ENCODE results near the gene AP5Z1. TPM values are rescaled to one million over a fixed set of nuclear protein-coding genes. Genes with fewer than 3 reads are reported as not detected.

Gene AP5Z1, protein sequence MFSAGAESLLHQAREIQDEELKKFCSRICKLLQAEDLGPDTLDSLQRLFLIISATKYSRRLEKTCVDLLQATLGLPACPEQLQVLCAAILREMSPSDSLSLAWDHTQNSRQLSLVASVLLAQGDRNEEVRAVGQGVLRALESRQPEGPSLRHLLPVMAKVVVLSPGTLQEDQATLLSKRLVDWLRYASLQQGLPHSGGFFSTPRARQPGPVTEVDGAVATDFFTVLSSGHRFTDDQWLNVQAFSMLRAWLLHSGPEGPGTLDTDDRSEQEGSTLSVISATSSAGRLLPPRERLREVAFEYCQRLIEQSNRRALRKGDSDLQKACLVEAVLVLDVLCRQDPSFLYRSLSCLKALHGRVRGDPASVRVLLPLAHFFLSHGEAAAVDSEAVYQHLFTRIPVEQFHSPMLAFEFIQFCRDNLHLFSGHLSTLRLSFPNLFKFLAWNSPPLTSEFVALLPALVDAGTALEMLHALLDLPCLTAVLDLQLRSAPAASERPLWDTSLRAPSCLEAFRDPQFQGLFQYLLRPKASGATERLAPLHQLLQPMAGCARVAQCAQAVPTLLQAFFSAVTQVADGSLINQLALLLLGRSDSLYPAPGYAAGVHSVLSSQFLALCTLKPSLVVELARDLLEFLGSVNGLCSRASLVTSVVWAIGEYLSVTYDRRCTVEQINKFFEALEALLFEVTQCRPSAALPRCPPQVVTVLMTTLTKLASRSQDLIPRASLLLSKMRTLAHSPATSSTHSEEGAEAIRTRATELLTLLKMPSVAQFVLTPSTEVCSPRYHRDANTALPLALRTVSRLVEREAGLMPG
- 22.8 TPM for total RNA-seq

DNA sequence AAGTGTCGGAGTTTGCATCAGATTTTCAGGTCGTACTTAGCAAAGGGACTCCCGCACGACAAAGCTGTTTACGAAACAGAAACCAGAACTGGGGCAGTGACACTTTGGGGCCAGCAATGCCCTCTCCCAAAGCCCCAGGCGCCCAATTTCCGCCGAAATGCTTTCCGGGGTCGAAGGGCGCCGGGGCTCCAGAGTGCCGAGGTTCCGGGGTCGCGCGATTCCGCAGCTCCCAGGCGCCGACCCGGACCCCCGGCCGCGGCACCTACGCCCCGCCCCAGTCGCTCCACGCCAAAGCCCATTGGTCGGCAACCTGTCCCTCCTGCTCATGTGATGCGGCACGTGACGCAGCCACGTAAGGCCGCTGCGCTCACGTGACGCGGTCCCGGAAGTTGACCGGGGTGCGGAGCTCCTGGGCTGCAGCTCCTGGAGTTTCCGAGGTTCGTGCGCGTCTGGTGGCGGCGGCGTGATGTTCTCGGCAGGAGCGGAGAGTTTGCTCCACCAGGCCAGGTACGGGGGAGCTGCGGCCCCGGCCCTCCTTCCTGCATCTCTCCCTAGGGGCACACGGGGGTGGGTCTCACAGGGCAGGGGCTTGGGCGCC lies at the start of gene AP5Z1:
Gene AP5Z1, plus strand, starts transcription at position 374 of the 598 bp plus-strand sequence. Its CDS starts 93 bp downstream, at position 467.

Other genes starting within 250 kb of the AP5Z1 start
- 34.0 TPM for gene FOXK1, start 93.3 kb upstream of the AP5Z1 start, total RNA-seq
- gene PAPOLB, start 86.4 kb downstream of the AP5Z1 start, total RNA-seq = 1.5 TPM
- gene RADIL, start 108.1 kb downstream of the AP5Z1 start, total RNA-seq = 7.8 TPM
- 5.7 TPM for gene MMD2, start 183.6 kb downstream of the AP5Z1 start, total RNA-seq